ENCODE results near the gene FSTL1.

FSTL1 gene

DNA sequence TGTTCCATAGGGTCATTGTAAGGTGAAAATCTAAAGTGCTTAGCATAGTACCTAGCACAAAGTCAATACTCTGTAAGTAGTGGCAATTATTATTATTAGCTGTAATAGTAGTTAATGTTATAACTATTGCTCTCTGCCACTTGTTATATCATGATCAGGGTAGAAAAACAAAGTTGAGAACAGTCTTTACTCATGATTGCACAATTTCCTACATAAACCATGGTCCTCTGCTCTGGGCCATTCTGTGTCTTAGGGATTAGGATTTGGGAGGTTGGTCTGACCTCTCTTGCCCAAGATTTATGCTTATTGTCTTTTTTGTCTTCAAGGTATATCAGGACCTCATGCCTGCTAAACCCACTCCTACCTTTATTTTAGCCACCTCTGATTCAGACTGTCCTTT lies 97.3 kb downstream of the FSTL1 start:
- no peak for TF ChIP-seq GATA2 (IDR thresholded peaks at IDR 0.05; ENCODE audit: low read depth, low read length)

DNA sequence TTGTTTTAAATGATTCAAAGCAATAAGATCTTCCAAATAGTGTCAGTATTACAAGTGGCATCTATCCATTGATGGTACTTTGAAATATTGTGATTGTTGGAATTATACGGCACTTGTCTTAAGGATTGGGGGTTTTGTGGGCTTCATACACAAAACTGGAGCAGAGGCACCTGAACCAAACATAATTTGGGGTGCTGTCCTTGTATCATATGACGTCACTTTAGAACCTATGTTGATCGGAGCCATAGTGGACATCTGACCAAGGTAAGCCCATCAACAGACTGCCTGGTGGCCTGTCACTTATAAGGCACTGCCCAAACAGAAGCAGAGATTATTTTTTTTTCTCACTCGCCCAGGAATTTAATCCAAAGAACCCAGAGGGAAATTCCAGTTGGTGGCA lies 98.8 kb downstream of the FSTL1 start:
- TF ChIP-seq GATA3 (IDR thresholded peaks at IDR 0.05; ENCODE audit: low read depth, low read length): no peak
- TF ChIP-seq GATA2 (IDR thresholded peaks at IDR 0.05; ENCODE audit: low read depth, low read length): no peak

DNA sequence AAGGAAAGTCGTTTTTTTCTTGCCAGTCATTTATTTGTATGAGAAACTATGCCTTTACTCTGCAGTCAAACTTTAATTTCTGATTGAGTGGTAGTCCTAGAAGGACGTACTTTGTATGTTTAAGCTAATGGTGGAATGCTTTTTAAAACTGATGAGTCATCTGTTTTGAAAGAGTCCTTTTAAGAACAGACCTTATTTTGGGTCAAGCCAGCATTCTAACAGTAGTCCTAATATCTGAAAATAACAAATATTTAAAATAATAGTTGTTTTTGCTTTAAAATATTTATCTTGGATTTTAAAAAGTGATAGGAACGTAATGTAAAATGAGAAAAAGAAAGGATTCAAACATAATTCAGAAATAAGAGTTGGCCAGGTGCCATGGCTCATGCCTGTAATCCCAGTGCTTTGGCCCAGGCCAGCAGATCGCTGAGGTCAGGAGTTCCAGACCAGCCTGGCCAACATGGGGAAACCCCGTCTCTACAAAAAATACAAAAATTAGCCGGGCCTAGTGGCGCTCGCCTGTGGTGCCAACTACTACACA lies 100.3 kb downstream of the FSTL1 start:
- TF ChIP-seq GATA2 (IDR thresholded peaks at IDR 0.05; ENCODE audit: low read depth, low read length) (no peak), GATA3 (IDR thresholded peaks at IDR 0.05; ENCODE audit: low read depth, low read length) (no peak)

DNA sequence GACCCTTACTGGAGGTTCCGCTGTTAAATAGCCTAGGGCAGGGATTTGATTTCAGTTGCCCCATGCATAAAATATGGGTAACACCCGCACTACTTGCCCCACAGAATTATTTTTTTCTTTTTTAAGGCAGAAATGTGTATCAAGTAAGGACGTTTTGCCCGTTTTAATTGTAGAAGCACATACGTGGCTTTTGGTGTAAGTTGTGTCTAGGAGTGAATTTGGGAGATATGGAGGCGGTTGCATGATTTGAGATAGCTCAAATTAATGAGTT lies 101.0 kb downstream of the FSTL1 start:
- TF ChIP-seq GATA2 (IDR thresholded peaks at IDR 0.05; ENCODE audit: low read depth, low read length) (no peak), GATA3 (IDR thresholded peaks at IDR 0.05; ENCODE audit: low read depth, low read length) (no peak)

DNA sequence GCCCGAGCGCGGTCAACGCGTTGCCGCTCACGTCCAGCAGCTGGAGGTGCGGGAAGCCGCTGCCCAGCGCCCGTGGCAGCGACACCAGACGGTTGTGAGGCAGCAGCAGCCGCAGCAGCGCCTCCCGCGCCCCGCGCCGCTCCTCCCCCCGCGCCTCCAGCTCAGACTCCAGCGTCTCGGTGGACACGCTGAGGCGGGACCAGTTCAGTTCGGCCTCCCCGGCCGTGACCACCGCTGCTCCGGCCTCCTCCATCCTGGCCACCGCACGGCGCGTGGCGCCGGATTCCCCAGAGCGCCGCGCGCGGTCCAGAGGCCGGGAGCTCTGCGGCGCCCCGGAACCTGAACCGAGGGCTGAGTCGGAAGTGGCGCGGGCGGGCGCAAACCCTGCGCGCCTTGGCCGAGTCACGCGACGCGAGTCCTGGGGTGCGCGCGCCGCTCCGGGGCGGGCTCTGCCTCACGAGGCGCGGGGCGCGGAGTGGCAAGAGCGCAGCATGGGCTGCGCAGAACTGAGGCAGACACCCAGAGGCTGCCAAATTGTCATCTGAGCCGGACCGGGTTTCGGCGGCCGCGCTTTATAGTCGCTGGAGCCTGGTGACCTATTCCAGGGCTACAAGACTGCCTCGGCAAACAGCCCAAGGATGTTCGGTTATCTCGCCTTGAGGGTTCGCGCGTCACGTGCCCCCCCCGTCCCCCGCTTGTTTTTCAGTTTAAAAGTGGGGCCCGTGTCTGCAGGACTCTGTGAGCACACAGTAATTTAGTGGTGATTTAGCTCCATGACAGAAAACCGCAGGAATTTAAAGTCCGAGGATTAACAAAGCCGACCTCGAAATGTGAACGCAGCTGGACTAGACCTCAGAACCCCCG lies 101.6 kb downstream of the FSTL1 start, which contains the start of gene LRRC58:
TSS of gene LRRC58 (minus strand) at position 364 of the 864 bp plus-strand sequence. CDS start at position 253, 111 bp downstream.
- TF ChIP-seq GATA2 (IDR thresholded peaks at IDR 0.05; ENCODE audit: low read depth, low read length) (peak; percentile 15; the same call in 1 of the 2 replicates), GATA3 (IDR thresholded peaks at IDR 0.05; ENCODE audit: low read depth, low read length) (no peak)

DNA sequence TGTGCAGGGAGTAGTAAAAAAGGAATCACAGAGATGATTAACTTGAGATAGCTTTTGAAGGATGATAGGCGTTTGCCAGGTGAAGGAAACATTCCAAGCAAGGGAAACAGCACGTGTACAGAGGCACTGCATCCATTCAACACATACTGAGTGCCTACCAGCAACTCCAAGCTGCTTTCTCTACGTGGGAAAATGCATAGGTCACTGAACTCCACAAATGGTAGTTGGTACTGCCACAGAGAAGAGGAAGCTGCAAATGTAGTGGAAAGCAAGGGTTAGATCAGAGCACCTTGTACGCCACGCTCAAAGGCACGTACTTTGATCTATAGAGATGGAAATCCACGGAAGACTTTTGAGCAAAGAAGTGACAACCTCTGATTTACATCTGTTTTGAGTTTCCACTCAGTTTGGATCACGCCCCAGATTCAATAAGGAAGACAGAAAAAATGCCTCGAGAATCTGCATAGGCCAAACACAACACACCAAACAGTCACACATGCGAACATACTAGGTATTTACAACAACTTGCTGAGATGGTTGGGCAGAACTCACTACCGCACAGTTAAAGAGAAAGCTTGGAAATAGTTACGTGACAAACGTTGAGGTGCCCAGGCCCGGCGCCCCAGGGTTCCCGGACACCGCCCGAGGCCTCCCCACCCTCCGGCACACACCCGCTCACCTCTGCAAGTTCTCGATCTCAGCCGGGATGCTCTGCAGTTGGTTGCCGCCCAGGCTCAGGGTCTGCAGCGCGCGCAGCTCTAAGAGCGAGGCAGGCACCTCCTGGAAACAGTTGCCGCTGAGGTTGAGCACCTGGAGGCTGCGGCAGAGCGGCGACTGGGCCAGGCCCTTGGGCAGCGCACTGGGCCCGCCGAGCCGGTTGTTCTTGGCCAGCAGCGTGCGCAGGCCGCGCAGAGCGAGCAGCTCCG lies 102.5 kb downstream of the FSTL1 start:
- TF ChIP-seq GATA2 (IDR thresholded peaks at IDR 0.05; ENCODE audit: low read depth, low read length): no peak
- TF ChIP-seq GATA3 (IDR thresholded peaks at IDR 0.05; ENCODE audit: low read depth, low read length): no peak

DNA sequence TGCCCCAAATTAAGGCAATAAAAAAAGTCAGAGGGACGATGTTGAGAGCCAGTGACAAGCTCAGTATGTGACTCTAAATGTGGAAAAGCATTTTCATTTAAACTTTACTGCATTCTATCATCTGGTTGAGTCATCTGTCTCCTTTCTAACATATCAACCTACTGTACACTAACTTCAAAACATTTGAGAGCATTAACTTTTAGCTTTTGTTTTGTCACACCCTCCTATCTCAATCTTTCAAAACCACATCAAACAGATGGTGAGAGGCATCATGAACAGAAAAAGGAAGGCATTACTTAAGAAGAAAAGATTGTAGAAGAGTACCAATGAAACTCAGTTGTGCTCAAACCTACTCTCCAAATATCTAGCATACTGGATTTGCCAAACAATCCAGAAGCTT lies 106.4 kb downstream of the FSTL1 start:
- TF ChIP-seq GATA2 (IDR thresholded peaks at IDR 0.05; ENCODE audit: low read depth, low read length) (no peak), GATA3 (IDR thresholded peaks at IDR 0.05; ENCODE audit: low read depth, low read length) (no peak)
